MCF 10A (cell line): ENCODE measurements around the gene PSRC1. TPM values are rescaled to one million over a fixed set of nuclear protein-coding genes. Genes with fewer than 3 reads are reported as not detected.

ENCODE experiments used
- BruUV-seq: library from RNA; stranded (reverse); fragments of 400-500 nt; replicated peaks from 2 replicates; lab custom pipeline; 2021; lab: Mats Ljungman, UMichigan
- CTCF ChIA-PET: fragments of 300-600 bp; sonication (Branson Sonifier 250); formaldehyde crosslinking; extraction: SDS; loops from one replicate; lab custom pipeline; 2021; ENCODE audit warnings: antibody characterized with exemption, inconsistent platforms; lab: Yijun Ruan, JAX
- POLR2A ChIA-PET: fragments of 300-600, 350-650 bp; sonication (Branson Sonifier 250); formaldehyde crosslinking; extraction: SDS; loops from one replicate; lab custom pipeline; 2020; ENCODE audit warnings: antibody characterized with exemption, inconsistent platforms; lab: Yijun Ruan, JAX
- DNase-seq: peaks from one replicate; pipeline ENCODE4 v3.0.0-alpha.2; 2018; ENCODE audit not compliant: unreplicated experiment
- H3K27ac Mint-ChIP-seq: one replicate; pipeline ENCODE4 v1.8.0; 2022; ENCODE audit warnings: mild to moderate bottlenecking, low read depth, mixed read lengths; ENCODE audit not compliant: unreplicated experiment
- H3K27me3 Mint-ChIP-seq: one replicate; pipeline ENCODE4 v1.8.0; 2022; ENCODE audit warnings: mixed read lengths; ENCODE audit not compliant: insufficient read depth, unreplicated experiment
- H3K36me3 Mint-ChIP-seq: one replicate; pipeline ENCODE4 v1.8.0; 2022; ENCODE audit warnings: mild to moderate bottlenecking, moderate library complexity, mixed read lengths; ENCODE audit not compliant: insufficient read depth, unreplicated experiment
- H3K4me1 Mint-ChIP-seq: one replicate; pipeline ENCODE4 v1.8.0; 2022; ENCODE audit warnings: mixed read lengths; ENCODE audit not compliant: insufficient read depth, unreplicated experiment
- H3K4me3 Mint-ChIP-seq: one replicate; pipeline ENCODE4 v1.8.0; 2022; ENCODE audit warnings: mild to moderate bottlenecking, moderate library complexity, mixed read lengths; ENCODE audit not compliant: unreplicated experiment
- H3K9me3 Mint-ChIP-seq: one replicate; pipeline ENCODE4 v1.8.0; 2022; ENCODE audit warnings: mixed read lengths; ENCODE audit not compliant: unreplicated experiment
- intact Hi-C: fragments of 100-400 bp; cut with micrococcal nuclease; formaldehyde crosslinking; loops from 2 replicates; pipeline ENCODE4 v1.14.1; 2022
- total RNA-seq: library from RNA; stranded (reverse); gene quantifications from 2 replicates; pipeline ENCODE4 v1.2.3, GENCODE V29; 2022
- TF ChIP-seq, protein P1 (sequence below): fragments of 200-600 bp; IDR thresholded peaks from one replicate; pipeline ENCODE4 v1.8.0; 2022; ENCODE audit warnings: antibody characterized with exemption, mild to moderate bottlenecking; ENCODE audit not compliant: unreplicated experiment

Gene PSRC1
- total RNA-seq, 1 experiment from 2014 or later, result 19.4 TPM

DNA sequence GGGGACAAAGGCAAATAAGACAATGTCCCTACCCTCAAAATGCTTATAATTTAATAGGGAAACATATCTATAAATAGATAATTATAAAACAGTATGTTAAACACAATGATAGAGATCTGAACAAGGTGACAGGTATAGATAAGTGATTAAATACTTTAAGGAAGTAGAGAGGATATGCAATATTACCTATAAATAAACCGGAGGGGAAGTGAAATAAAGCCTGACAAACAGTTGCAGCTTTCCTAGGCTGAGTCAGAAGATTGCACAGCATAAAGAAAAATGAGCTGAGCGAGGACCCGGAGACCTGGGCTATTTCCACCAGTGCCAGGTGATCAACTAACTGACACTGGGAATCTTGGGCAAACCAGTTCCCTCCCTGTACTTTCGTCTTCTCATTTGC lies 11.5 kb upstream of the PSRC1 start:
- no TSS peak for BruUV-seq
- DNase-seq, result no peak
- CTCF ChIA-PET, result no interaction called here
- no peaks in the 10 kb centered on the region for H3K27me3 Mint-ChIP-seq
- intact Hi-C loops, result no loop called here
- TF ChIP-seq, protein P1, sequence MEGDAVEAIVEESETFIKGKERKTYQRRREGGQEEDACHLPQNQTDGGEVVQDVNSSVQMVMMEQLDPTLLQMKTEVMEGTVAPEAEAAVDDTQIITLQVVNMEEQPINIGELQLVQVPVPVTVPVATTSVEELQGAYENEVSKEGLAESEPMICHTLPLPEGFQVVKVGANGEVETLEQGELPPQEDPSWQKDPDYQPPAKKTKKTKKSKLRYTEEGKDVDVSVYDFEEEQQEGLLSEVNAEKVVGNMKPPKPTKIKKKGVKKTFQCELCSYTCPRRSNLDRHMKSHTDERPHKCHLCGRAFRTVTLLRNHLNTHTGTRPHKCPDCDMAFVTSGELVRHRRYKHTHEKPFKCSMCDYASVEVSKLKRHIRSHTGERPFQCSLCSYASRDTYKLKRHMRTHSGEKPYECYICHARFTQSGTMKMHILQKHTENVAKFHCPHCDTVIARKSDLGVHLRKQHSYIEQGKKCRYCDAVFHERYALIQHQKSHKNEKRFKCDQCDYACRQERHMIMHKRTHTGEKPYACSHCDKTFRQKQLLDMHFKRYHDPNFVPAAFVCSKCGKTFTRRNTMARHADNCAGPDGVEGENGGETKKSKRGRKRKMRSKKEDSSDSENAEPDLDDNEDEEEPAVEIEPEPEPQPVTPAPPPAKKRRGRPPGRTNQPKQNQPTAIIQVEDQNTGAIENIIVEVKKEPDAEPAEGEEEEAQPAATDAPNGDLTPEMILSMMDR, result no peak
- no peak overlapping the region for H3K4me3 Mint-ChIP-seq
- no peaks in the 10 kb centered on the region for H3K36me3 Mint-ChIP-seq
- POLR2A ChIA-PET, result interaction anchor here (0.5 to 1.5 kb wide), 2 partner anchors 99 to 221 kb away, joined by 3 to 4 read pairs; no protein-coding TSS in a partner anchor
- H3K4me1 Mint-ChIP-seq, result peaks cover 14% of the 10 kb centered on the region
- H3K27ac Mint-ChIP-seq, result no peak overlapping the region
- no peaks in the 10 kb centered on the region for H3K9me3 Mint-ChIP-seq

DNA sequence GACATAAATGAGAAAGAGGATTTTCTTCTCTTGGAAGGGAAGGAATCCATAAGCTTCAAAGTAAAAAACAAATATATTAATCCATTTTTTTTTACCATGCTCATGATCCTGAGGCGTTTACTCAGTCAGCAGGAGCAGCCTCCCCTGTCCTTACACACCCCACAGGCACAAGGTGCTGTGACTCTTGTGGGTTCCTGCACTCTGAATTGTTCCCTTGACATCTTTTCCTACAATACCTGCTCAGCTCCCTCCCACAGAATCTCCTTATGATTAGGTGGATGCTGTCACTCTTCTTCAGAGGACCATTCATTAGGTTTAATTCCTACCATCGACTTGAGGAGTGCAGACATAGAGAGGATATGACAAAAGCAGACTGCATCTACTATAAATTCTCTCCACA lies 10.1 kb upstream of the PSRC1 start:
- DNase-seq, result no peak
- H3K4me1 Mint-ChIP-seq, result no peaks in the 10 kb centered on the region
- H3K36me3 Mint-ChIP-seq, result no peaks in the 10 kb centered on the region
- ChIA-PET CTCF (interaction anchor here (0.9 kb wide), 1 partner anchor 14 kb away, joined by 3 read pairs; no protein-coding TSS in a partner anchor), POLR2A (interaction anchor here (1.1 kb wide), 1 partner anchor 105 kb away, joined by 3 read pairs; the partner anchor contains the start of gene SORT1)
- no peak overlapping the region for H3K4me3 Mint-ChIP-seq
- BruUV-seq, result no TSS peak
- TF ChIP-seq, protein P1, result no peak
- H3K27ac Mint-ChIP-seq, result no peak overlapping the region
- H3K9me3 Mint-ChIP-seq, result no peaks in the 10 kb centered on the region
- intact Hi-C loops, result no loop called here
- H3K27me3 Mint-ChIP-seq, result no peaks in the 10 kb centered on the region

DNA sequence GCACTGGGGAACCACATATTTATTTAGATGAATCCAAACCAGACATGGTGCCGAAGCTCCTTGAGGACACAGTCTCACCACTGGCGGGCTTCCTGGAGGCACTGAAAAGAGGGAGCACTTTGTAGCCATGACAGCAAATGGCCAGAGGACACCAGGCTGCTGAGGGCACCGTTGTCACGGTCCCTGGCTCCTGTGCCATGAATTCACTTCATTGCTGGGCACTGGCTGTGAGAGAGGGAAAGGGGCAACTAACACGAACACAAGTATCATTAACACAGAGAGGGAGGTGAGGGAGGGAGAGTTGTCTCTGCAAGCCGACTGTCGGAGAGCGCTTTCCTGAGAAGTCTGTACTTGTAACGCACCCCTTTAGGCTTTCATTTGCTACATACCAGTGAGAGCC lies 9.4 kb upstream of the PSRC1 start:
- BruUV-seq, result no TSS peak
- CTCF ChIA-PET, result interaction anchor here (0.9 kb wide), 1 partner anchor 14 kb away, joined by 3 read pairs; no protein-coding TSS in a partner anchor
- intact Hi-C loops, result no loop called here
- H3K4me1 Mint-ChIP-seq, result no peaks in the 10 kb centered on the region
- no peak overlapping the region for H3K27ac Mint-ChIP-seq
- no peaks in the 10 kb centered on the region for H3K36me3 Mint-ChIP-seq
- TF ChIP-seq, protein P1, result no peak
- POLR2A ChIA-PET, result no interaction called here
- DNase-seq, result no peak
- no peak overlapping the region for H3K4me3 Mint-ChIP-seq
- no peaks in the 10 kb centered on the region for H3K9me3 Mint-ChIP-seq
- H3K27me3 Mint-ChIP-seq, result no peaks in the 10 kb centered on the region

DNA sequence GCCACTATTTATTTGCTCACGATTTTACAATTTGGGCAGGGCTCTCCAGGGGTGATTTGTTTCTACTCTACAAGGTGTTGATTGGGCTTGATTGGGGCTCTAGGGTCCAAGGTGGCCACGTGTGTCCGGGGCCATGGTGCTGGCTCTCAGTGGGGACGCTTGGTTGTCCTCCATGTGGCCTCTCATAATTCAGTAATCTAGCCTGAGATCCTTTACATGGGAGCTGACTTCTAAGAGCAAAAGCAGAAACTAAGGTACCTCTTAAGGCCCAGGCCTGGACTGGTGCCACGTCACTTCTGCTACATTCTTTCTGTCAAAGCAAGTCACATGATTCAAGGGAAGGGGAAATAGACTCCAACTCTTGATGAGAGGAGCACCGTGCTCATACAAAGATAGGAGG lies 8.1 kb upstream of the PSRC1 start:
- TF ChIP-seq, protein P1, result no peak
- BruUV-seq, result no TSS peak
- Mint-ChIP-seq H3K36me3 (no peaks in the 10 kb centered on the region), H3K4me1 (no peaks in the 10 kb centered on the region), H3K9me3 (no peaks in the 10 kb centered on the region), H3K27me3 (no peaks in the 10 kb centered on the region), H3K4me3 (no peak overlapping the region), H3K27ac (no peak overlapping the region)
- no peak for DNase-seq
- ChIA-PET CTCF (interaction anchor here (0.7 to 1.2 kb wide), 2 partner anchors 80 to 207 kb away, joined by 3 read pairs; no protein-coding TSS in a partner anchor), POLR2A (interaction anchor here (0.6 kb wide), 1 partner anchor 157 kb away, joined by 3 read pairs; no protein-coding TSS in a partner anchor)
- intact Hi-C loops, result no loop called here
